SH-SY5Y (cell line): ENCODE data around the gene C1orf232.

Source experiments
- GATA2 ChIP-seq: IDR thresholded peaks from 2 replicates; pipeline ENCODE4 v1.6.1; 2011; ENCODE audit warnings: mild to moderate bottlenecking, low read depth, low read length
- GATA3 ChIP-seq: IDR thresholded peaks from 2 replicates; pipeline ENCODE4 v1.6.1; 2011; ENCODE audit warnings: low read depth, mild to moderate bottlenecking, low read length, moderate library complexity

DNA sequence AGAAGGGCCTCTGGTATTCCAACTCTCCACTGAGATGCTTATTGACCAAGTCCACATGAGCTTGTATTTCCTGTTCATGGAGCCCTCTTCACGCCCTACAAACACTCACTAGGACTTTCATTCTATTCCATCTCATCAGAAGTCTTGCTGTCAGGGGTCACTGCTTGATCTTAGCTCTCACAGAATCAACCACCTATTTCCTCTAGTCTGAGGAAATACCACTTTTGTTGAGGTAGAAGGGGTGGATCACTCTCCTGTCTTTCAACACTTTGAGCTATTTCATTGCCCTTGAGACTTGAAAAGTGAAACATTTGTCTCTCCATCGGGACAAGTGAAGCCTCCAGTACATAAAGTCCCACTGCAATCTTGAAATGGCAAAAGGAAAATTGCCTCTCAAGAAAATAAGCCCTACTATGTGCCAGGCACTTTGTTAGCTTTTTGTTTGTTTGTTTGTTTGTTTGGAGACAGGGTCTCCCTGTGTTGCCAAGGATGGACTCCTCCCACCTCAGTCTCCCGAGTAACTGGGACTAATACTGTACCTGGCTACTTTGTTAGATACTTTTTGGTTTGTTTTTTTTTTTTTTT is 29.7 kb downstream of the C1orf232 start:
- TF ChIP-seq GATA3 (no peak), GATA2 (no peak)
